H1 (cell line): ENCODE measurements around the gene UBN1. TPM values are rescaled to one million over a fixed set of nuclear protein-coding genes. Genes with fewer than 3 reads are reported as not detected.

Source experiments
- CTCF ChIA-PET: fragments of 300-600 bp; sonication (Branson Sonifier 250); formaldehyde crosslinking; loops from one replicate; lab custom pipeline; 2021; ENCODE audit not compliant: partially characterized antibody; lab: Charles Lee
- POLR2A ChIA-PET: fragments of 300-600 bp; sonication (Branson Sonifier 250); formaldehyde crosslinking; loops from one replicate; lab custom pipeline; 2021; ENCODE audit warnings: inconsistent platforms; ENCODE audit not compliant: partially characterized antibody; lab: Charles Lee
- DNase-seq, 2 experiments: peaks; one replicate each; pipeline versions ENCODE4 v3.0.0 to v3.0.0-alpha.2; 2010 to 2022; ENCODE audit warnings: low spot score in 2 of 2, low read depth in 1 of 2, mixed read lengths in 1 of 2
- FAIRE-seq: peaks from 2 replicates; lab custom pipeline; 2011; peaks lifted over from hg19 to GRCh38; lab: Jason Lieb, UNC
- H2AFZ ChIP-seq: 2 replicates; pipeline ENCODE4 v1.8.1; 2012; ENCODE audit warnings: low read length, inconsistent platforms
- H2AK5ac ChIP-seq: 2 replicates; pipeline ENCODE4 v1.6.1; 2013; ENCODE audit warnings: low read depth, low read length
- H2BK120ac ChIP-seq: replicated peaks from 2 replicates; pipeline ENCODE3; 2013; ENCODE audit warnings: low read depth, low read length, inconsistent platforms
- H2BK12ac ChIP-seq: 2 replicates; pipeline ENCODE4 v1.6.1; 2013; ENCODE audit warnings: low read depth, low read length
- H2BK15ac ChIP-seq: 2 replicates; pipeline ENCODE4 v1.6.1; 2013; ENCODE audit warnings: low read length
- H2BK20ac ChIP-seq: 2 replicates; pipeline ENCODE4 v1.6.1; 2013; ENCODE audit warnings: low read length
- H2BK5ac ChIP-seq: 2 replicates; pipeline ENCODE4 v1.6.1; 2013; ENCODE audit warnings: low read depth, low read length
- H3K14ac ChIP-seq: 2 replicates; pipeline ENCODE4 v1.6.1; 2013; ENCODE audit warnings: inconsistent platforms; ENCODE audit not compliant: insufficient read length
- H3K18ac ChIP-seq: 2 replicates; pipeline ENCODE4 v1.6.1; 2013; ENCODE audit warnings: low read length; ENCODE audit errors: extremely low read depth
- H3K23ac ChIP-seq: 2 replicates; pipeline ENCODE4 v1.6.1; 2013; ENCODE audit warnings: inconsistent platforms; ENCODE audit not compliant: insufficient read length
- H3K23me2 ChIP-seq: 2 replicates; pipeline ENCODE4 v1.6.1; 2013; ENCODE audit warnings: low read depth, low read length
- H3K27ac ChIP-seq: 2 replicates; pipeline ENCODE4 v1.6.1; 2011; ENCODE audit warnings: low read depth, low read length, inconsistent platforms
- H3K27me3 ChIP-seq, 4 experiments: replicated peaks in 1 of 4; 1 replicate in 1 of 4; 2 replicates in 3 of 4; pipeline versions ENCODE4 v1.6.1 to v1.8.1; 2011 to 2013; ENCODE audit warnings: low read length in 3 of 4, mild to moderate bottlenecking in 3 of 4, inconsistent platforms in 2 of 4, mixed read lengths in 2 of 4, moderate library complexity in 1 of 4; ENCODE audit not compliant: control insufficient read depth in 3 of 4, insufficient read depth in 3 of 4; ENCODE audit errors: extremely low read depth in 1 of 4
- H3K36me3 ChIP-seq, 4 experiments: 2 replicates each; pipeline versions ENCODE4 v1.6.1 to v1.8.1; 2011 to 2013; ENCODE audit warnings: mild to moderate bottlenecking in 4 of 4, low read length in 3 of 4, moderate library complexity in 2 of 4, control low read depth in 1 of 4, inconsistent platforms in 1 of 4; ENCODE audit not compliant: insufficient read depth in 4 of 4, control insufficient read depth in 2 of 4
- H3K4ac ChIP-seq: replicated peaks from 2 replicates; pipeline ENCODE3; 2013; ENCODE audit warnings: low read length, low read depth, mixed read lengths, inconsistent platforms; ENCODE audit not compliant: insufficient read length
- H3K4me1 ChIP-seq, 4 experiments: replicated peaks in 1 of 4; 1 replicate in 1 of 4; 2 replicates in 3 of 4; pipeline versions ENCODE4 v1.6.1 to v1.8.1; 2011 to 2013; ENCODE audit warnings: low read length in 3 of 4, inconsistent platforms in 2 of 4, mixed read lengths in 1 of 4; ENCODE audit not compliant: insufficient read depth in 4 of 4, control insufficient read depth in 3 of 4
- H3K4me2 ChIP-seq, 2 experiments: 2 replicates each; pipeline versions ENCODE4 v1.6.1 to v1.8.1; 2011 to 2013; ENCODE audit warnings: low read depth in 2 of 2, low read length in 2 of 2, control low read depth in 1 of 2, inconsistent platforms in 1 of 2, mild to moderate bottlenecking in 1 of 2; ENCODE audit not compliant: insufficient read depth in 1 of 2
- H3K4me3 ChIP-seq, 4 experiments: fragments of 200-600, 300-600 bp in 1 of 4; sonication (generic), shearing (Covaris generic), sonication (Bioruptor Twin) in 1 of 4; 2 replicates each; pipeline versions ENCODE4 v1.5.1 to v1.8.1; 2011 to 2016; ENCODE audit warnings: low read length in 4 of 4, low read depth in 3 of 4, control low read depth in 2 of 4, inconsistent platforms in 2 of 4, mild to moderate bottlenecking in 2 of 4, mixed read lengths in 1 of 4, moderate library complexity in 1 of 4; ENCODE audit not compliant: insufficient read depth in 2 of 4; ENCODE audit errors: extremely low read depth in 1 of 4
- H3K56ac ChIP-seq: replicated peaks from 2 replicates; pipeline ENCODE3; 2013; ENCODE audit warnings: low read depth, mild to moderate bottlenecking, mixed read lengths, low read length, inconsistent platforms; ENCODE audit not compliant: insufficient read length
- H3K79me1 ChIP-seq: 2 replicates; pipeline ENCODE4 v1.6.1; 2013; ENCODE audit warnings: low read depth, low read length, control low read depth
- H3K79me2 ChIP-seq, 2 experiments: 2 replicates each; pipeline versions ENCODE4 v1.6.1 to v1.8.1; 2012 to 2013; ENCODE audit warnings: low read length in 2 of 2, mild to moderate bottlenecking in 2 of 2, inconsistent platforms in 1 of 2; ENCODE audit not compliant: insufficient read depth in 2 of 2, control insufficient read depth in 1 of 2
- H3K9ac ChIP-seq, 4 experiments: replicated peaks in 1 of 4; 1 replicate in 1 of 4; 2 replicates in 3 of 4; pipeline versions ENCODE4 v1.6.1 to v1.8.1; 2011 to 2013; ENCODE audit warnings: low read depth in 3 of 4, low read length in 3 of 4, control low read depth in 2 of 4, mild to moderate bottlenecking in 2 of 4, moderate library complexity in 2 of 4, inconsistent platforms in 1 of 4; ENCODE audit errors: extremely low read depth in 1 of 4
- H3K9me3 ChIP-seq, 2 experiments: 2 replicates each; pipeline versions ENCODE4 v1.6.1 to v1.8.1; 2012 to 2013; ENCODE audit warnings: mild to moderate bottlenecking in 2 of 2, moderate library complexity in 2 of 2, control low read depth in 1 of 2, inconsistent platforms in 1 of 2, low read depth in 1 of 2, low read length in 1 of 2, mixed read lengths in 1 of 2; ENCODE audit not compliant: insufficient read depth in 2 of 2
- H4K20me1 ChIP-seq, 2 experiments: replicated peaks in 1 of 2; 2 replicates each; pipeline versions ENCODE3 to v1.8.1; 2011 to 2013; ENCODE audit warnings: inconsistent platforms in 2 of 2, low read length in 2 of 2, mild to moderate bottlenecking in 1 of 2; ENCODE audit not compliant: insufficient read depth in 2 of 2, control insufficient read depth in 1 of 2
- H4K5ac ChIP-seq: 2 replicates; pipeline ENCODE4 v1.6.1; 2013; ENCODE audit warnings: low read length, low read depth, mixed read lengths, inconsistent platforms; ENCODE audit not compliant: insufficient read length
- H4K8ac ChIP-seq: 2 replicates; pipeline ENCODE4 v1.8.0; 2013; ENCODE audit warnings: mild to moderate bottlenecking, moderate library complexity, low read length, inconsistent platforms; ENCODE audit not compliant: insufficient read depth; ENCODE audit errors: extremely low read depth
- H4K91ac ChIP-seq: replicated peaks from 2 replicates; pipeline ENCODE3; 2013; ENCODE audit warnings: low read length, mixed read lengths, inconsistent platforms; ENCODE audit not compliant: insufficient read length
- ASH2L ChIP-seq: fragments of 200-600, 300-600 bp; sonication (generic); IDR thresholded peaks from one replicate; pipeline ENCODE4 v1.7.1; 2017; ENCODE audit warnings: low read length
- ATF3 ChIP-seq: IDR thresholded peaks from 2 replicates; pipeline ENCODE4 v1.6.1; 2011; ENCODE audit warnings: low read depth, mild to moderate bottlenecking, low read length; ENCODE audit not compliant: insufficient read depth
- KDM1A ChIP-seq: fragments of 200-600, 300-600 bp; sonication (generic); IDR thresholded peaks from 2 replicates; pipeline ENCODE4 v1.7.1; 2016; ENCODE audit warnings: mild to moderate bottlenecking, low read length, borderline replicate concordance
- KDM5A ChIP-seq: fragments of 200-600 bp; IDR thresholded peaks from 2 replicates; pipeline ENCODE4 v1.7.1; 2012; ENCODE audit warnings: mild to moderate bottlenecking, low read length, inconsistent platforms, mixed read lengths
- PHF8 ChIP-seq: fragments of 200-600 bp; sonication (generic); conservative IDR thresholded peaks from 2 replicates; pipeline ENCODE4 v1.7.1; 2012; ENCODE audit warnings: low read depth, mild to moderate bottlenecking, inconsistent platforms, low read length, moderate library complexity
- POLR2AphosphoS5 ChIP-seq: IDR thresholded peaks from 2 replicates; pipeline ENCODE4 v1.6.1; 2011; ENCODE audit warnings: low read depth, low read length
- POU5F1 ChIP-seq: IDR thresholded peaks from 2 replicates; pipeline ENCODE4 v1.6.1; 2011; ENCODE audit warnings: low read depth, mild to moderate bottlenecking, low read length, moderate library complexity
- SAP30 ChIP-seq: fragments of 300-600 bp; sonication (generic); IDR thresholded peaks from 2 replicates; pipeline ENCODE4 v1.7.1; 2012; ENCODE audit warnings: low read length, moderate library complexity, mild to moderate bottlenecking, inconsistent platforms; ENCODE audit not compliant: insufficient read depth, insufficient replicate concordance
- SIN3A ChIP-seq, 2 experiments: IDR thresholded peaks in 1 of 2; conservative IDR thresholded peaks in 1 of 2; 2 replicates each; pipeline ENCODE4 v1.6.1; 2011 to 2012; ENCODE audit warnings: low read length in 2 of 2, improper control_type of control experiment in 1 of 2, low read depth in 1 of 2, mild to moderate bottlenecking in 1 of 2
- TAF7 ChIP-seq: optimal IDR thresholded peaks from 2 replicates; pipeline ENCODE3; 2011; ENCODE audit warnings: low read depth, mild to moderate bottlenecking, inconsistent platforms, low read length, moderate library complexity, borderline replicate concordance
- WGBS, 2 experiments: shearing (Covaris generic) in 1 of 2; methylation state at CpG; one replicate each; pipeline versions ENCODE4 v1.1.6 to v1.1.7; 2013 to 2015; ENCODE audit warnings: low lambda C conversion rate in 2 of 2, mixed read lengths in 2 of 2, inconsistent platforms in 1 of 2, low coverage in 1 of 2, missing lambda C conversion rate in 1 of 2; ENCODE audit not compliant: insufficient replicate concordance in 2 of 2, insufficient coverage in 1 of 2, insufficient read length in 1 of 2; ENCODE audit errors: extremely low coverage in 1 of 2, missing lambda C conversion rate in 1 of 2; 5-methylcytosine and 5-hydroxymethylcytosine counted together
- polyA plus RNA-seq, 7 experiments: library from polyadenylated mRNA; depleted of rRNA in 3 of 7; stranded (reverse) in 5 of 7; unstranded in 2 of 7; fragments of >200 nt in 5 of 7; fragments of 200-250 nt in 2 of 7; gene quantifications; 1 replicate in 5 of 7; 2 replicates in 1 of 7; 4 replicates in 1 of 7; pipeline versions ENCODE4 v1.2.1 to v1.2.3, GENCODE V29; 2011 to 2013; ENCODE audit warnings: missing spikeins in 2 of 7, mixed read lengths in 2 of 7
- total RNA-seq: library from RNA; stranded (reverse); fragmentation: NEBNext Ultra II Directional; extraction: Animal tissue kit (Norgen Biotek cat#: 25700); gene quantifications from 2 replicates; pipeline ENCODE4 v1.2.1, GENCODE V29; 2021

Gene UBN1
- total and polyA plus RNA-seq, 2 of the 8 experiments (the other 6 are each of a cell fraction or from before 2014, with no cell fraction given), result 16.2 to 37.0 TPM

DNA sequence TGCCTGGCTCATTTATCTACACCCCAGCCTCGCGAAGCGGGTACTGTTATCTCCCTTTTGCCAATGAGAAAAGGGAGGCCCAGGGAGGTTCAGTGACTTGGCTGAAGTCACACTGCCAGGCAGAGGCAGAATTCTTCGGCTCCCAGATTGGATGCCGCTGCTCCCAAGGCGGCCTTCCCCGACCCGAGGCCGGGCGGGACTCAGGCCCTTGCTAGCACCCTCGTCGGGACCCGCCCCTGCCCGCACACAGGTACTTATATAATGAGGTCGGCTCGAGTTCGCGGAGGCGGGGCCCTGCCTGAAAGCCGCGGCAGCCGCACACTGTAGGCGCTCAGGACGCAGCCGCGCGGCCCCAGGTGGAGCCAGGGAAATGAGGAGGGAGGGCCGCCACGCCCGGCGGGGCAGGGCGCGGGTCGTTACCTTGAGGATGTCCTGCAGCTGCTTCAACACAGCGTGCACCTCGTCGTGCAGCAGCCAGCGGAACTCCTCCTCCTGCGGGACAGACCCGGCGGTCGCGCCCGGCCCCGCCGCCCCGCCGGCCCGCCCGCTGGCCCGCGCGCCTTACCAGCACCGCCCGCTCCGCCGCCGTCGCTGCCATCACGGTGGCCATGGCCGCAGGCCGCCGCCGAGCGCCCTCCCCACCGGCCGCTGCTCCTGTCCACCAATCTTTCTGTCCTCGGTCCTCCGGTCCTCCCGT lies 45.2 kb upstream of the UBN1 start, which contains the start of gene ROGDI:
Gene ROGDI (minus strand): TSS at position 672 of the 697 bp plus-strand sequence. CDS start 62 bp downstream, at position 610.
- H2BK15ac ChIP-seq, result no peak within 1 kb of the TSS
- peak within 1 kb of the TSS; percentile 75; the same call in 1 of the 2 replicates for H2BK12ac ChIP-seq
- peak within 1 kb of the TSS; percentile 73 for H4K5ac ChIP-seq
- FAIRE-seq, result no peak
- peak within 1 kb of the TSS; percentile 90; the same call in 1 of the 2 replicates for H2BK5ac ChIP-seq
- H3K56ac ChIP-seq, result no peak within 1 kb of the TSS
- no peak within 1 kb of the TSS for H2BK20ac ChIP-seq
- H3K9ac ChIP-seq, result peak within 1 kb of the TSS; percentile 56 to 84 (median 68); a peak in 6 of 7 replicates
- H3K79me2 ChIP-seq, result no peaks in the 10 kb centered on the region
- H4K8ac ChIP-seq, result peak within 1 kb of the TSS; percentile 96
- peak within 1 kb of the TSS; percentile 87 for H3K18ac ChIP-seq
- H3K4me2 ChIP-seq, result peak within 1 kb of the TSS; percentile 67 to 92
- H3K9me3 ChIP-seq, result no peaks in the 10 kb centered on the region
- DNase-seq, result peak; percentile 70 to 88
- no peak within 1 kb of the TSS for H2AK5ac ChIP-seq
- no peak within 1 kb of the TSS for H3K14ac ChIP-seq
- no peaks in the 10 kb centered on the region for H3K79me1 ChIP-seq
- peaks cover 8% of the 10 kb centered on the region; the same call in 1 of the 2 replicates for H3K23me2 ChIP-seq
- H3K4me1 ChIP-seq, result peaks cover 0 to 14% (median 8%) of the 10 kb centered on the region in 4 experiments; a peak in 4 of 7 replicates
- no peak within 1 kb of the TSS for H4K91ac ChIP-seq
- CTCF ChIA-PET, result no interaction called here
- H3K4me3 ChIP-seq, result peak within 1 kb of the TSS; percentile 63 to 82 (median 78)
- peak within 1 kb of the TSS; percentile 70 for H3K27ac ChIP-seq
- H2AFZ ChIP-seq, result 0 out of 2 replicates have a peak within 1 kb of the TSS, but pooled peaks have one; percentile 21
- H3K27me3 ChIP-seq, result no peaks in the 10 kb centered on the region
- H3K36me3 ChIP-seq, result peaks cover 0 to 18% (median 6%) of the 10 kb centered on the region in 4 experiments; a peak in 6 of 8 replicates
- peaks cover 0 to 7% of the 10 kb centered on the region in 2 experiments for H4K20me1 ChIP-seq
- POLR2A ChIA-PET, result interaction anchor here (1.0 to 2.9 kb wide), 17 partner anchors 7 to 116 kb away, joined by 3 to 21 read pairs (median 4); partner anchors contain the start of genes ANKS3, DNAAF8, NUDT16L1 and SEPTIN12
- no peak within 1 kb of the TSS for H2BK120ac ChIP-seq
- no peak within 1 kb of the TSS for H3K4ac ChIP-seq
- no peak within 1 kb of the TSS for H3K23ac ChIP-seq
- WGBS, 2 experiments, result 4% methylated on average over 28 of the region's 70 CpGs; no CpG with 5 or more reads in 1 of the 2 experiments
- peak; percentile 13 to 43; a peak in 1 of 4 replicates for TF ChIP-seq SIN3A (conservative IDR thresholded peaks at IDR 0.05 in 1 of 2, IDR thresholded peaks at IDR 0.05 in 1 of 2; ENCODE audit: low read depth in 1 of 2, low read length in 2 of 2)
- TF ChIP-seq KDM5A, result no peak
- peak; percentile 43; the same call in 1 of the 2 replicates for TF ChIP-seq POLR2AphosphoS5
- no peak for TF ChIP-seq TAF7
- 0 out of 2 replicates have a peak, but pooled peaks have one; percentile 53 for TF ChIP-seq PHF8
- TF ChIP-seq POU5F1, result no peak
- TF ChIP-seq KDM1A, result no peak
- TF ChIP-seq ATF3, result no peak
- peak; percentile 52 for TF ChIP-seq SAP30
- peak; percentile 72 for TF ChIP-seq ASH2L
